Hepatic stellate cell (primary cell): ENCODE results near the gene CA6.
"Not testable (repeated sequence)": the region's sequence is repeated elsewhere in the genome, so short reads cannot be mapped to it uniquely, and the experiment has no call there.

Experiments
- DNase-seq: peaks from one replicate; pipeline ENCODE4 v3.0.0; 2011; ENCODE audit warnings: low spot score

The CA6 gene

GRCh38 chr1:8969937-8970336, 24.3 kb downstream of the CA6 start:
- DNase-seq, result no peak

GRCh38 chr1:8970870-8971337, 25.2 kb downstream of the CA6 start:
- no peak for DNase-seq

- DNase-seq, result no peak
Observed at GRCh38 chr1:8974551-8974950, 28.9 kb downstream of the CA6 start.

- DNase-seq, result no peak
Observed at GRCh38 chr1:8976338-8976737, 30.7 kb downstream of the CA6 start.

GRCh38 chr1:8976896-8977450, 31.3 kb downstream of the CA6 start:
- DNase-seq, result no peak

GRCh38 chr1:8980656-8981055, 35.0 kb downstream of the CA6 start:
- no peak for DNase-seq

- no peak for DNase-seq
Observed at GRCh38 chr1:8981169-8981568, 35.5 kb downstream of the CA6 start.

- DNase-seq, result no peak
Observed at GRCh38 chr1:8984203-8984602, 38.5 kb downstream of the CA6 start.

- no peak for DNase-seq
Observed at GRCh38 chr1:8984990-8985389, 39.3 kb downstream of the CA6 start.

GRCh38 chr1:8985915-8986813, 40.5 kb downstream of the CA6 start:
- peak; percentile 88 for DNase-seq

- DNase-seq, result no peak
Observed at GRCh38 chr1:8986814-8987190, 41.1 kb downstream of the CA6 start.

GRCh38 chr1:8987881-8988617, 42.4 kb downstream of the CA6 start:
- peak; percentile 64 for DNase-seq

- DNase-seq, result no peak
Observed at GRCh38 chr1:8988618-8988967, 42.9 kb downstream of the CA6 start.

- DNase-seq, result no peak
Observed at GRCh38 chr1:8989061-8989460, 43.4 kb downstream of the CA6 start.

GRCh38 chr1:8989821-8990220, 44.2 kb downstream of the CA6 start:
- no peak for DNase-seq

GRCh38 chr1:8992936-8993687, 47.4 kb downstream of the CA6 start:
- no peak for DNase-seq

GRCh38 chr1:8993962-8994675, 48.5 kb downstream of the CA6 start:
- not testable (repeated sequence) for DNase-seq

- DNase-seq, result not testable (repeated sequence)
Observed at GRCh38 chr1:9001534-9002214, 56.0 kb downstream of the CA6 start.

- DNase-seq, result not testable (repeated sequence)
Observed at GRCh38 chr1:9002215-9002560, 56.5 kb downstream of the CA6 start.

GRCh38 chr1:9004031-9004699, 58.5 kb downstream of the CA6 start:
- no peak for DNase-seq
